ENCODE results near the gene RO60.

Gene RO60

DNA sequence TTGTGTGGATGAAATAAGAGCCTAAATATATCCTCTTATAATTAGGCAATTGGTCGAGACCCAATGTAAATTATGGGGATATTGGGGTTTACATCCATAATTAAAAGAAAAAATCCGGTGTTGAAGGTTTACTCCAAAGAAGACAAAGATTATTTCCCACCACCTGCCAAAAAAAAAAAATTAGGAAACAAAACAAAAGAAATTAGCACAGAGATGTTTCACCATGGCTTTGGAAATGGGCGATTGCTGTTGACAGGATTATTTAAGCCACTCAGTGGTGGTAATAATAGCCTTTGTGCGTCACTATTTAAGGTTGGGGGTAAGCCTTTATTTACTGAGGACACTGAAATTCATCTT is 46.4 kb downstream of the RO60 start:
- Mint-ChIP-seq H3K36me3 (no peaks in the 10 kb centered on the region), H3K9me3 (no peaks in the 10 kb centered on the region), H3K4me3 (peak overlapping the region; percentile 89), H3K4me1 (peaks cover 15% of the 10 kb centered on the region), H3K27me3 (no peaks in the 10 kb centered on the region), H3K27ac (peak overlapping the region; percentile 65)
- ATAC-seq (ENCODE audit: low read depth) (no peak), DNase-seq (ENCODE audit: low spot score in 2 of 2) (no peak)

DNA sequence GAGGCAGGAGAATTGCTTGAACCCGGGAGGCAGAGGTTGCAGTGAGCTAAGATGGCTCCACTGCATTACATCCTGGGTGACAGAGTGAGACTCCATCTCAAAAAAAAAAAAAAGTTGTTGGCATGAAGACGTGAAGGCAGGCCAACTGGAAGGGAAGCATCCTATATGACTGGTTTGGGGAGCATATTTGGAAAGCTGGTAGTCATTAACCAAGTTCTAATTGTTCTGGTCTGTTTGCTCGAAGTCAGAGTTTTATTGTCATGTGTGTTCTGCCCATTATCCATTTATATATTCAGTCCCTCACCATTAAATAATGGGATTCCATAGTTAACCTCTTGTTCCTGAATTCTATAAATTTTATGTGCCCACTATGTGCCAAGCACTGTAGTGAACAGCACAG is 49.1 kb downstream of the RO60 start:
- peak overlapping the region; percentile 5 for H3K27ac Mint-ChIP-seq
- ATAC-seq (ENCODE audit: low read depth) = no peak
- H3K4me3 Mint-ChIP-seq = no peak overlapping the region
- H3K4me1 Mint-ChIP-seq = peaks cover 14% of the 10 kb centered on the region
- no peaks in the 10 kb centered on the region for H3K9me3 Mint-ChIP-seq
- DNase-seq (ENCODE audit: low spot score in 2 of 2) = no peak
- H3K36me3 Mint-ChIP-seq = no peaks in the 10 kb centered on the region
- H3K27me3 Mint-ChIP-seq = no peaks in the 10 kb centered on the region
